Peyer's patch (tissue), 4 donors: ENCODE results near the gene SMAD3.

Experiments
- POLR2A ChIP-seq, 2 donors: fragments of 450-650 bp; IDR thresholded peaks; one replicate each; pipeline ENCODE4 v1.5.1; 2017; ENCODE audit warnings: antibody characterized with exemption in 2 of 2, mild to moderate bottlenecking in 2 of 2, moderate library complexity in 2 of 2
- TF ChIP-seq, protein P1 (sequence below), 6 experiments: fragments of 450-650 bp in 4 of 6; fragments of 200-600 bp in 2 of 6; sonication (generic) in 1 of 6; IDR thresholded peaks; one replicate each; pipeline ENCODE4 v1.5.1; 2017 to 2019; ENCODE audit warnings: antibody characterized with exemption in 6 of 6, mild to moderate bottlenecking in 3 of 6, moderate library complexity in 1 of 6

DNA sequence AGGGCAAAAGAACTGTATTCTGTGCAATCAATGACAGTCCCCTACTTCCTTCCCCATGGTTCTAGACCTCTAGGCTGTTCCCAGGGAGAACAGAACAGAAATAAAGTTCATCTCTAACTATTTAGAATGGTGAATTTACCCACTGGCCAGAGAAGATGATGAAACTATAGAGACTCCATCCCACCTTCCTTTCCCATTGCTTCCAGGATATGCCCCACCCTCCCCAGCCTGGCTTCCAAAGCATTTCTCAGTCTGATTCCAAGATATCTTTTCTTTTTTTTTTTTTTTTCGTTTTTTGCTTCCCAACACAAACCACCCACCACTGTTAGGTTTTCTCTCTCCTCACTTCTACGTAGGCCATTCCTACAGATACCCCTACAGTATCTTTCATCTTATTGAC lies 25.1 kb upstream of the SMAD3 start:
- TF ChIP-seq, protein P1, sequence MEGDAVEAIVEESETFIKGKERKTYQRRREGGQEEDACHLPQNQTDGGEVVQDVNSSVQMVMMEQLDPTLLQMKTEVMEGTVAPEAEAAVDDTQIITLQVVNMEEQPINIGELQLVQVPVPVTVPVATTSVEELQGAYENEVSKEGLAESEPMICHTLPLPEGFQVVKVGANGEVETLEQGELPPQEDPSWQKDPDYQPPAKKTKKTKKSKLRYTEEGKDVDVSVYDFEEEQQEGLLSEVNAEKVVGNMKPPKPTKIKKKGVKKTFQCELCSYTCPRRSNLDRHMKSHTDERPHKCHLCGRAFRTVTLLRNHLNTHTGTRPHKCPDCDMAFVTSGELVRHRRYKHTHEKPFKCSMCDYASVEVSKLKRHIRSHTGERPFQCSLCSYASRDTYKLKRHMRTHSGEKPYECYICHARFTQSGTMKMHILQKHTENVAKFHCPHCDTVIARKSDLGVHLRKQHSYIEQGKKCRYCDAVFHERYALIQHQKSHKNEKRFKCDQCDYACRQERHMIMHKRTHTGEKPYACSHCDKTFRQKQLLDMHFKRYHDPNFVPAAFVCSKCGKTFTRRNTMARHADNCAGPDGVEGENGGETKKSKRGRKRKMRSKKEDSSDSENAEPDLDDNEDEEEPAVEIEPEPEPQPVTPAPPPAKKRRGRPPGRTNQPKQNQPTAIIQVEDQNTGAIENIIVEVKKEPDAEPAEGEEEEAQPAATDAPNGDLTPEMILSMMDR (IDR thresholded peaks at IDR 0.05) = no peak
- TF ChIP-seq POLR2A (IDR thresholded peaks at IDR 0.05) = no peak
